Omental fat pad (tissue), 4 donors: ENCODE results near the gene SAT2. TPM values are rescaled to one million over a fixed set of nuclear protein-coding genes. Genes with fewer than 3 reads are reported as not detected.

Experiments
- ATAC-seq: fragments of 150-250 bp; one replicate; pipeline ENCODE4 v1.9.1; 2016; ENCODE audit warnings: mild to moderate bottlenecking, moderate library complexity; ENCODE audit not compliant: low FRiP score
- DNase-seq: peaks from one replicate; pipeline ENCODE4 v3.0.0-alpha.2; 2019; ENCODE audit warnings: low spot score
- CTCF ChIP-seq, 3 donors: fragments of 450-650 bp; IDR thresholded peaks; one replicate each; pipeline ENCODE4 v1.5.1; 2016 to 2017; ENCODE audit warnings: antibody characterized with exemption in 3 of 3, mild to moderate bottlenecking in 3 of 3, moderate library complexity in 2 of 3
- total RNA-seq, 4 donors: library from RNA; depleted of rRNA; stranded (reverse); fragments of >200 nt; gene quantifications; one replicate each; pipeline ENCODE4 v1.1.0, GENCODE V29; 2016

The SAT2 gene
- total RNA-seq, 4 donors from 2014 or later = 55.5 to 81.3 (median 66.2) TPM

GRCh38 chr17:7656958-7657609, 29.5 kb upstream of the SAT2 start:
- no peak for TF ChIP-seq CTCF (IDR thresholded peaks at IDR 0.05)
- ATAC-seq (no peak), DNase-seq (no peak)

GRCh38 chr17:7655541-7655840, 27.9 kb upstream of the SAT2 start:
- DNase-seq = no peak
- ATAC-seq = no peak
- no peak for TF ChIP-seq CTCF (IDR thresholded peaks at IDR 0.05)

- DNase-seq (no peak), ATAC-seq (no peak)
- TF ChIP-seq CTCF (IDR thresholded peaks at IDR 0.05) = no peak
Measured at GRCh38 chr17:7654832-7655540, 27.4 kb upstream of the SAT2 start.

GRCh38 chr17:7652388-7653356, 25.1 kb upstream of the SAT2 start:
- TF ChIP-seq CTCF (IDR thresholded peaks at IDR 0.05) = no peak
- ATAC-seq (no peak), DNase-seq (no peak)

- no peak for DNase-seq
- TF ChIP-seq CTCF (IDR thresholded peaks at IDR 0.05) = no peak
- ATAC-seq = no peak
Measured at GRCh38 chr17:7651665-7652387, 24.2 kb upstream of the SAT2 start.

- ATAC-seq (no peak), DNase-seq (no peak)
- TF ChIP-seq CTCF (IDR thresholded peaks at IDR 0.05) = no peak
Measured at GRCh38 chr17:7651097-7651664, 23.6 kb upstream of the SAT2 start.
